ENCODE measurements around the gene GZMH. TPM values are rescaled to one million over a fixed set of nuclear protein-coding genes. Genes with fewer than 3 reads are reported as not detected.

Gene GZMH, protein sequence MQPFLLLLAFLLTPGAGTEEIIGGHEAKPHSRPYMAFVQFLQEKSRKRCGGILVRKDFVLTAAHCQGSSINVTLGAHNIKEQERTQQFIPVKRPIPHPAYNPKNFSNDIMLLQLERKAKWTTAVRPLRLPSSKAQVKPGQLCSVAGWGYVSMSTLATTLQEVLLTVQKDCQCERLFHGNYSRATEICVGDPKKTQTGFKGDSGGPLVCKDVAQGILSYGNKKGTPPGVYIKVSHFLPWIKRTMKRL
- total RNA-seq, result not detected in 2 replicates

DNA sequence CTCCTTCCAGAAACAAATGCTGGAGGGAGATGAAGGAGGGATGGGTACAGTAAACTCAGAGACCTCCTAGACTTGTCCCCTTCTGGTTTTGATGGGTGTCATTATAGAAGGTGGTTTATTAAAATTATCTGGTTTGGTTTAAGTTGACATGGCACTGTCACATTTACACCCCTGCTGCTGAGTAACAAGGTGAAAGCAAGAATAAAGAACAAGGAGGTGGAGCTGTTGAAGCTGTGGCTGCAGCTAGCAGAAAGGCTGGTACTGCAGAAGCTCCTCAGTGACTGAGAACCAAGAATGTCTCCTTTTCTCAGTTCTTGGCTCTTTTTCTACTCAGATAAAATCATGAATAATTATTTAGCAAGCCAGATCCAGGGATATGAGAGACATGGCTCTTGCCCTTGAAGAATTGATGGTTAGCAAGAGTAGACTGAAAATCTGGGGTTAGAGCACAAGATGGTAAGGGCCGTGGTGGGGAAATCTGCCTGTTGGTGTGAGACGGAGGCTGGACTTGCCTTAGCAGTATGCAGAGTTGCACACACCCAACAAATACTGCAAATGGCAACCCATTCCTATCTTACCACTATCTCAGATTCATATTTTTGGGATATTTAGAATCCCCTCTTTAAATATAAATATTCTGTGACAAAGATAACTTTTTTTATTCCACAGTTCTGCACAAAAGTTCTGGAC is at the start of gene GZMH:
Gene GZMH (minus strand): TSS at position 31 of the 690 bp plus-strand sequence. CDS start 72 bp downstream, outside the sequence.

GRCh38 chr14:24634158-24634557 is 24.7 kb upstream of the GZMH start, which contains the start of gene GZMB:
Gene GZMB, minus strand, starts transcription at chr14:24634190. Its CDS starts 30 bp downstream, at chr14:24634160.

GRCh38 chr14:24576182-24576581 is 33.3 kb downstream of the GZMH start, which contains the start of gene CTSG:
Gene CTSG, minus strand, starts transcription at chr14:24576250. Its CDS starts 27 bp downstream, at chr14:24576223.

Other genes with a start within 250 kb of the GZMH start
- gene NFATC4, start 241.5 kb downstream of the GZMH start, total RNA-seq, result 51.0 and 54.5 TPM in 2 replicates
- gene NYNRIN, start 210.7 kb downstream of the GZMH start, total RNA-seq, result 7.6 and 9.5 TPM in 2 replicates
- gene CBLN3, start 180.0 kb downstream of the GZMH start, total RNA-seq, result 6.6 and 15.3 TPM in 2 replicates
- 25.8 and 30.0 TPM in 2 replicates for gene KHNYN, start 179.7 kb downstream of the GZMH start, total RNA-seq
- gene SDR39U1, start 166.9 kb downstream of the GZMH start, total RNA-seq, result 16.9 and 19.3 TPM in 2 replicates
- gene CMA1, start 101.4 kb downstream of the GZMH start, total RNA-seq, result not detected in 2 replicates
- not detected in 2 replicates for gene CTSG, start 33.4 kb downstream of the GZMH start, total RNA-seq
- not detected in 2 replicates for gene GZMB, start 24.5 kb upstream of the GZMH start, total RNA-seq

All from cardiac ventricle fibroblast (primary cell).